Measurements from ENCODE around the gene P2RX1.

DNA sequence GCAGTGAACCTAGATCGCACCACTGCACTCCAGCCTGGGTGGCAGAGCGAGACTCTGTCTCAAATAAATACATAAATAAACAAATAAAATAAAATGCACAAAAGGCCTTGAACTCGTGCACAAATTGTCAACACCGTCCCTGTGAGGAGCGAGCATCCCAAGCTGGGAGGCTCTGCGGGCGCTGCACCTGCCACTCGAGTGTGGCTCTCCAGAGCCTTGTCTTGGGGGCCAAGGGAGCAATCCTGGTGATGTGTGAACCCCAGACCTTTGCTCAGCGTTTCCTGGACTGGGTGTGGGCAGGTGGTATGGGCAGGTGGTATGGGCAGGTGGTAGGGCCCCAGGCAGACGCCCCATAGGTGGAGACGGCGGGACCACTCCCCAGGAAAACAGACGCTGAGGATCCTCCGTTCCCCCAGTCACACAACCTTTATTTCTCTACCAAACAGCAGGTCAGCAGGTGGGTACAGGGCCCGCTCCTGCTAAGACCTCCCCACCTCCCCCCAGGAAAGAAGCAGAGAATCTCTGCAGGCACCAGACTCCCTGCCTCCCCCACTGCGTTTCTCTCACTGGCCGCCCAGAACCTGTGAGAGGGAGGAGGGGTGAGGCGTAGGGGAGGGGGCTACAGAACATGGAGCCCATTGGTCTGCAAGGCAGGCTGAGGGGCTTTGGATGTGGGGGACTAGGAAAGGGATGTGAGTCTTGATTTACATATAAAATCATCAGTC lies 7.4 kb upstream of the P2RX1 start:
- TF ChIP-seq, protein P1, sequence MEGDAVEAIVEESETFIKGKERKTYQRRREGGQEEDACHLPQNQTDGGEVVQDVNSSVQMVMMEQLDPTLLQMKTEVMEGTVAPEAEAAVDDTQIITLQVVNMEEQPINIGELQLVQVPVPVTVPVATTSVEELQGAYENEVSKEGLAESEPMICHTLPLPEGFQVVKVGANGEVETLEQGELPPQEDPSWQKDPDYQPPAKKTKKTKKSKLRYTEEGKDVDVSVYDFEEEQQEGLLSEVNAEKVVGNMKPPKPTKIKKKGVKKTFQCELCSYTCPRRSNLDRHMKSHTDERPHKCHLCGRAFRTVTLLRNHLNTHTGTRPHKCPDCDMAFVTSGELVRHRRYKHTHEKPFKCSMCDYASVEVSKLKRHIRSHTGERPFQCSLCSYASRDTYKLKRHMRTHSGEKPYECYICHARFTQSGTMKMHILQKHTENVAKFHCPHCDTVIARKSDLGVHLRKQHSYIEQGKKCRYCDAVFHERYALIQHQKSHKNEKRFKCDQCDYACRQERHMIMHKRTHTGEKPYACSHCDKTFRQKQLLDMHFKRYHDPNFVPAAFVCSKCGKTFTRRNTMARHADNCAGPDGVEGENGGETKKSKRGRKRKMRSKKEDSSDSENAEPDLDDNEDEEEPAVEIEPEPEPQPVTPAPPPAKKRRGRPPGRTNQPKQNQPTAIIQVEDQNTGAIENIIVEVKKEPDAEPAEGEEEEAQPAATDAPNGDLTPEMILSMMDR (IDR thresholded peaks at IDR 0.05) = no peak
- no peak for TF ChIP-seq POLR2A (IDR thresholded peaks at IDR 0.05)

Measured in body of pancreas (tissue), 4 donors.